ENCODE data around the gene TSKS.
A peak's percentile ranks its signal among the peaks of the same experiment; 100 is the strongest.

Gene TSKS

GRCh38 chr19:49713236-49713845, 49.8 kb downstream of the TSKS start:
- no peak for DNase-seq

GRCh38 chr19:49712397-49712859, 50.7 kb downstream of the TSKS start:
- peak; percentile 11 for DNase-seq

- DNase-seq = no peak
Measured at GRCh38 chr19:49710372-49710951, 52.6 kb downstream of the TSKS start.

- DNase-seq = no peak
Measured at GRCh38 chr19:49705919-49706318, 57.2 kb downstream of the TSKS start.

- DNase-seq = no peak
Measured at GRCh38 chr19:49704888-49705642, 58.0 kb downstream of the TSKS start.

- no peak for DNase-seq
Measured at GRCh38 chr19:49701271-49701786, 61.8 kb downstream of the TSKS start.

GRCh38 chr19:49700563-49700962, 62.5 kb downstream of the TSKS start:
- DNase-seq = no peak

GRCh38 chr19:49699364-49699763, 63.7 kb downstream of the TSKS start:
- DNase-seq = no peak

- no peak for DNase-seq
Measured at GRCh38 chr19:49696865-49697264, 66.2 kb downstream of the TSKS start.

- DNase-seq = no peak
Measured at GRCh38 chr19:49696115-49696514, 67.0 kb downstream of the TSKS start.

GRCh38 chr19:49692147-49692506, 71.0 kb downstream of the TSKS start:
- DNase-seq = no peak

- peak; percentile 12 for DNase-seq
Measured at GRCh38 chr19:49691243-49692146, 71.6 kb downstream of the TSKS start.

GRCh38 chr19:49690656-49691242, 72.4 kb downstream of the TSKS start, which contains the start of gene CPT1C:
Gene CPT1C (plus strand): TSS chr19:49691116. CDS start chr19:49692253, 1,137 bp downstream.
- peak; percentile 26 for DNase-seq

GRCh38 chr19:49690079-49690655, 72.9 kb downstream of the TSKS start:
- DNase-seq = no peak

All from inflammatory macrophage treated with lipopolysaccharide for 4 hours (primary cell).